Embryonic facial prominence (tissue), 1 donor: ENCODE results near the gene IMP3.

Experiments
- DNase-seq: peaks from one replicate; pipeline ENCODE4 v3.0.0-alpha.2; 2016; ENCODE audit errors: extremely low spot score

Gene IMP3

DNA sequence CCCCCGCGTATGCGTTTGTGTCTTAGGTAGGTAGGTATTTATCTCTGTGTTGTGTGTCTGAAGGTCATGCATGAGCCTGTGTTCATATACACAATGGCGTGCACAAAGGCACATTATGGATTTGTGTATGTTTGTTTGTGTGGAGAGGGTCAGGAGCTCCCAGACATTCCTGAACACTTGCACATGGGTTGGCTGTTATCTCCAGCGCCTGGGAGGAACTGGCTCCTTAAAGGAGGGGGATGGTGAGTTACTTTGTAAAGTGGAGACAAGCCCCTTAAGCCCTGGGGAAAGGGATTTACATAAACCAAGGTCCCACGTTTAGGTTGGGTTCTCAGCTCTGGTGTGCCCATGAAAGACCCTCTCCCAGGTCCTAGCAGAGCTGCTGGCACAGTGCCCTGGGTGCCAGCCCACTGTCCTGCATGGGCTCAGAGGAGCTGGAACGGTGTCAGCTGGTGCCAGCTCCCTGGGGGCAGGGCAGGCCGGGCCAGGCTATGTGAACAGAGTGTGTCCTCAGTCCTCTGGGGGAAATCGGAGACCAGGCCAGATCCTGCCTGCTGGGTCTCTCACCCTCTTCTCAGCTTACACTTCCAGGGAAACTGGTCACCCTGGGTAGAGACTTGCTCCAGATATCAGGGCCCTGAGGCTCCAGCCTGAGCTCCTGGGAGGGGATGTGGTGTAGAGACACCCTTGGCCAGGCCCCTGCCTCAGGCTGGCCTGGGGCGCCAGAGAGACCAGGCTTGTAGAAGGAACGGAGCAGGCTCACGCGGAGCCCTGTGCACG lies 32.8 kb upstream of the IMP3 start:
- no peak for DNase-seq

DNA sequence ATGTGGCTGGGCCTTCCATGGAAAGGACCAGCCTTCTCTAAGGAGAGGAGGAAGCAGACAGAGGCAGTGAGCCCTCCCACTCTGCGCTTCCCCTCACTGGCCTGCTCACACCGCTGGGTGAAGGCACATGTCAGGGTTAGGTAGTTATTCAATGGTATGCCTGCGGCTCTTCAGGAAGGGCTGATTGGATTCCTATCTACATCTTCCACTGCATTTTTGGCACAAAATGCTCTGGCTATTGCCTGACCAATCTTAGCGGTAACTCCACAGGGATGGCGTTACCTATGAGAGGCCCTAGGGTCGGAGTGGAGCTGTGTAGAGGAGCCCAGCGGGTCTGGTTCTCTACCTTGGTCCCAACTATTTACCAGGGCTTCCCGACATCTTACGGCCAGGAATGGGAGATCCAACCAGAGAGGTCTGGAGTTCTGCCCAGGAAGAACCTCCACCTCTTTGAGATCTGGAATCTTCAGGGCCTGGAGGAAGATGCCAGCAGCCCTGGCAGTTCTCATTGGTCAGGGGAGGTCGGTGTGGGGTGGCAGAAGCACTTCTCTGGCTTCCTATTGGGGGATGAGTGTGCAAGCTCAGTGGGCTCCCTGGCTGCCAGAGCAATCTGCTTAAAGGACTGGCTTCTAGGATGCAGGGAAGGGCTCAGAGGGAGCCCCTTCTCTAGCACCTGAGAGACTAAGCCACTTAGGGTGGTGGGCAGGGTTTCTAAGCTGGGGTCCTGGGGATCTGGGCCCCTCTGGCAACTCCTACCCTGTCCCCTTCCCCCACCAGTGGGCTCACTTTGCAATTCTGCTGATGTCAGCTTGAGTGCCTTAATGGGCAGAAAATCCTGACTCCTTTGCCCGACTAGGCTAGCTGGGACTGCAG lies 31.9 kb upstream of the IMP3 start:
- no peak for DNase-seq

DNA sequence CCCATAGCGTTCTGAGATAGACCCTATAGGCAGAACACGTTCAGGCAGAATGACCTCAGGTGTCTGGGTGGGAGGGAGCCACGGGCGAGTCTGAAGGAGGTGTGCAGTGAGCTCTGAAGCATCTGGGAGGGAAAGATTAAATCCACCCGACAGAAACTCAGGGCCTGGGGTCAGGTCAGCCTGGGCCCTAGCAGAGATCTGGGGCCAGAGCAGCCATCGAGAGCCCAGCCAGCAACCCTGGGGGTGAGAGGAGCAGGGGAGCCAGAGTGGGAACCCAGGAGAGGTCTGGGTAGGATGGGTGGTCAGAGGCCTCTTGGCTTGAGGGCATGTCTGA lies 29.8 kb upstream of the IMP3 start:
- no peak for DNase-seq

DNA sequence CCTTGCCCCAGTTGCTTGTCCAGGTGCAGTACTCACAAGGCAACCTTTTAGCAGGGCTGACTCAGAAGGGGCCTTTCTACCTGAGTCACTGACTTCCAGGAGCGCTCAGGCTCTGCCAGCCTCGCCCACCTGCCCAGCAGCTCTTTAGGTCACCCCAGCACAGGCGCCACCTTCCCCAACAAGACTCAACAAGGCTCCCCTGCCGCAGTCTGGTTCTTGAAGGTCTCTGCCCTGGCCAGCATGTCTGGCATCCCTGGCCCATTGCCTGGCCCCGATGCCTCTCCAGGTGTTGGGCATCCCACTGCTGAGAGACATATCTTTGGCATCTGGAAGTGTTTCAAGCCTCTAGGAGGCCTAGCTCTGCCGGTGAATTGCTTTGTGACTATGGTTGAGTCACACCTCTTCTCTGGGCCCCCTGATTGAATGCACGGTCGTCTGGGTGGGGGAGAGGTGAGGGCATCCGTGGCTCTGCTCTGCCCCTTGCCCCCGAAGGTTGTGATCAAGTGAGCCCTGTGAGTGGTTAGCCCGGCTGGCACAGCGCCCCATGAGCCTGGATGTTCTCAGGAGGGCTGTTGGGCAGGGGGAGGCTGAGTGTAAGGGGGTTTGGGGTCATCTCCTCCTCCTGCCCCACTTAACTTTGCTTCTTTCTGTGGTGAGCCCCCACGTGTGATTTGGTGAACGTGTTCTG lies 29.3 kb upstream of the IMP3 start:
- DNase-seq: no peak

DNA sequence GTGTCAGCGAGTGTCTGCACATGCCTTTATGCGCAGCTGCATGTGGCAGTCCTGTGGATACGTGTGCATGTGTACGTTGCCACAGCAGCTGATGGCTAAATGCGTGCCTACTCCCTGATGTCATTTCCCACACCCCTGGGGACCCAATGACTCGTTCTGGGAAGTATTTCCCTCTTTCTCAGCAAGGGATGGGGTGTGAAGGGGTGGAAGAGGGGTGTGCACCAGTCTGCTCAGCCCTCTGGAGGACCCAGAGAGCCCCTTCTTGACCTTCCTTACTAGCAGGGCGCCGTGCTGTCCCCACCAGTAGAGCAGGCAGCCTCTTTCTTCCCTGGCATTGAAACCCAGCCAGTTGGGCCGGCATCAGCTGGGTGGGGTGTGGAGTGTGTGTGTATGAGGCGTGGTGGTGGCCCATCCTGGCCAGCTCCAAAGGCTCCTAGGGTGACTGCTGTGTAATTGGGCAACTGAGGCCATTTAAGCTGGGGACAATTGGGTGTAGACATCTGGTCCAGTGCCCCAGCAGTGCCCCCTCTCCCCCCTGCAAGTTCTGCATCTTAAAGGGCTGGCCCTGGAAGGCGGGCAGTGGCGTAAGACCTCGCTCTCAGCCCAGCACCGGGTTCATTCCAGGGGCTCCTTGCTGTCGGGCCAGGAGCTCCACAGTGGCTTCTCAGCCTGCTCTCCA lies 26.9 kb upstream of the IMP3 start:
- no peak for DNase-seq

DNA sequence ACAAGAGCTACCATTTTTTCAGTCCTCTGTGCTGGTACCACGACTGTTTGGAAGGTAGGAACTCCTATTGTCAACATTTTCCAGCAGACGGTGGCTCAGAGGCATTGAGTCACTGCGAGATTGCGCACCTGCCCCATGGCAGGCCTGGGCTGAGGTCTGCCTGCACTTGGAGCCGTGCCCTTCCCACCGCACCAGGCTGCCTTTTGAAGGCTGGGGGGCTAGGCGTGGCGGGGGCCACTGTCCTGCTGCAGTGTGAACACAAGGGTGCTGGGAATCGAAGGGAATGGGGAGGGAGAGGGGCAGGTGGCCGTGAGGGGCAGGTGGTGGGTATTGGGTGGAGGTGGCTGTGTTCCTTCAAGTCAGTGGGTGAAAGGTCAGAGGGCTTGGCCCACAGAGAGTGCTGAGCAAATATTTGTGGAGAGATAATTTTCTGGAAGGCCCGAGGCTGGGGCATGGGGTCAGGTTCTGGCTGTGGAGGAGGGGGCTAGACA lies 24.0 kb upstream of the IMP3 start:
- DNase-seq: no peak

DNA sequence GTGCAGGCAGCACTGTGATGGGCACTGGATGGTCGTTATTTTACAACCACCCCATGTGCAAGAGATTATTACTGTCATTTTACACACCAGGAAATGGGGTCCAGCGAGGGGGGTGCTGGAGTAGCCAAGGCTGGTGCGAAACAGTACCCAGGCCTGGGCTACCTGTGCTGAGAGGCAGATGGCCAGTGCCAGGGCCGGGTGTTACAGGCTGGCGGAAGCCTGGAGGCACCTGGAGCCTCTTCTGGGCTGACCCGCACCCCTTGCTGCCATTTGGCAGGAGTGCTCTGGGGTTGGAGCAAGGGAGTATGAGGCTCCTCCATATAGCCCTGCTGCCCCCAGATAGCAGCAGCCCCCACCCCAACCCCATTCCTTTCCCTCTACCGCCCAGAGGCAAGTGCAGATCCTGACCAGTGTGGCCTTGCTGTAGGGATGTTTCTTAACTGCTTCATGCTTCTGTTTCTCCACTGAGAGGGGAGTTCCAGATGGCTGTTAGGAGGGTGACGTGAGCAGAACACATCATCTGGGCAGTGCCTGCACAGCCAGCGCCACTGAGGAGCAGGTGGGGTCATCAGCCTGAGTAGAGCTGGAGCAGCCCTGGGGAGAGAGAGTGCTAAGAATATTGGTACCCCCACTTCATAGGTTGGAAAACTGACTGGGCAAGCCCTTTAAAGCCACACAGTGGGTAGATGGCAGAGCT lies 22.9 kb upstream of the IMP3 start:
- DNase-seq: no peak

DNA sequence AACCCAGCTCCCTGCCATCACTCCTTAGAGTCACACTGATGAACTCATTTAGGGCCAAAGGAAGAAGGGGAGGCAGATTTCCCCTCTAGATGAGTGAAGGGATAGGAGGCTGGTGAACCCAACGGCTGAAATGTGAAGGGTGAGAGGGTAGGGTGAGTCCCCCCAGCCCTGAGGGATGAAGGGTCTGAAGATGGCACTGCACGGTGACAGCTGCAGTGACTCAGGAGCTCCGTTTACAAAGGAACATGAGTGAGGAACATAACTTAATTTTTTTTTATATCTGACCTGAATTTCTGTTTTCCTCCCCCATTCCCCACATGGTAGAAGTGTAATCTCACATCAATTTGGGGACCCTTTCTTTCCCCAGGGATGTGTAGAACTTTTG lies 21.7 kb upstream of the IMP3 start:
- DNase-seq: no peak

DNA sequence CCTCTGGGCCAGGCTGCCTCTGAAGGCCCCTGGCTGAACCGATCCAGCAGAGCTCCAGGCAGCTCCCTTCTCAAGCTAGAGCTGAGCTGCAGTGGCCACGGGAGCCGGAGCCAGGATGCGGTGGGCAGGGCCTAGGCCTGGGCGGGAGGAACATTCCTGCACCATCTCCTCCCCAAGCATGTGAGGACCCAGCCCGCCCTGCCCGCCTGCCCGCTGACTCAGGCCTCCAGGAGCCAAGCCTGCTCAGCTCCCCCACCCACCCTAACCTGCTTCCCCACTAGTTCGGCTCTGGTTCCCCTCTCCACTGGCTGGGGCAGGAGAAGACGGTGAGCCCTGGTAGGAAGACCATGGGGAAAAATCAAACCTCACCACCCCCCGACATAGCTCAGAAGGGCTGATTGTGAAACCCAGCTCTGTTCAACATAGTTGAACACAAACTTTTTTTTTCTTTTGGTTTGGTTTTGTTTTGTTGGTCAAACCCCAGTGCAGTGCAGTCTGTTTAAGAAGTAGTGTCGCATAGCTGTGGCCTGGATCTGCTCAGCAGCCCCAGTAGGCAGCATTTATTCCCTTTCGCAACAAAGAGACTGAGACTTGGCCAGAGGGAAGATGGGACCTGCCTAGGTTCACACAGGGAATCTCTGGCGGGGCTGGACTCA lies 21.2 kb upstream of the IMP3 start:
- no peak for DNase-seq

DNA sequence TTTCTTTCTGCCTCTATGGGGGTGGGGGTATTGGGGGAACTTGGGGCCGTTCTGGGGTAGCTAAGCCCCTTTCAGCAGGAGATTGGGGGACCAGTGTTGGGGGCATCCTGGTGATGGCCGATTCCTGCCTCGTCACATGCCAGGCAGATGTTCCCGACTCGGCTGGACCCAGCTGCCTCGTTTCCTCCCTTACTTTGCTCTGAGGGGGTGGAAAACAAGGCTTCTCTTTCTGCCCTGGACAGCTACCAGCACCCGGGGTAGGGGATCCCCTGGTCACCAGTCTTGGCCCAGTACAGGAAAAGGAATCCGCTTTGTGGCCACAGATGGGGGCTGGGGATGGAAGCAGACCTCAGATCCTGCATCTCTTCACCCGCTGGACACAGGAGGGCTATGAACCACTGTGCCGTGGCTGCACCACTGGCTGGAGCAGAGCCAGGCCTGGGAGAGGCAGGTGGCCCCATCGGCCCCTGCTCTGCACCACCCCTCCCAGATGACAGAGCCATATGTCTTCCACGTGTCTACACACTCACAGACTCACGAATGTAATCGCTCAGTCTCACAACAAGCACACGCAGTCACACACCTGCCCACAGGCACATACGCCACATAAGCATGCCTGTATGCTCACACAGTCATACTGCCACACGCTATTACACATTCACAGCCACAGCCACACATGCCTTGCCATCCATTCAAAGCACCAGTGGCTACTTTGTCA lies 20.1 kb upstream of the IMP3 start:
- no peak for DNase-seq

DNA sequence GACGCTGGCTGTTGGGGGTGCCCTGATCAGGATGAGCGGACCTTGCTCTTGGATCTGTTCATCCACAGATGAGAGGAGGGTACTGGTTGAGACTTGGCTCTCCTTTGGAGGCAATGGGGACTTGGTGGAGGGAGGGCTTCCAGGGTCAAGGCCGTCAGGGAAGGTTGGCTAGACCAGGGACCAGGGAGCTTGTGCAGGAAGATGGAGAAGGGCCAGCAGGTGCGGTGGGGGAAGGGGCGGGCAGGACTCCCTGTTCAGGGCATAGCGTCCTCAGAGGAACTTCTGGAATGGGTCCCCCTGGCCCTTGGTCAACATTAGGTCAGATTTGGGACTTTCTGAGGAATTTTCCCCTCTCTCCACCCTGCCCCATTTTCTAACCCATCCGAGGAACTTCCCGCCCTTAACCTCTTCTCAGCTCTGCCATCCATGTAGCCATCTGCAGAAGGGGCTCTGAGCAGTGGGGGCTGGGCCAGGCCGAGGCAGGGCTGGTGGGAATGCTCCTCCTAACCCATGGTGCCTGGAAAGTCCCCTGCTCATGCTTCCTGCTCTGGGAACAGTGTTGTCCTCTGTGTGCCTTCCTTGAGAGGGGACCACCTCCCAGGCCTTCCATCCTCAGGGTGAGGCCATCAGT lies 19.2 kb upstream of the IMP3 start:
- DNase-seq: no peak

DNA sequence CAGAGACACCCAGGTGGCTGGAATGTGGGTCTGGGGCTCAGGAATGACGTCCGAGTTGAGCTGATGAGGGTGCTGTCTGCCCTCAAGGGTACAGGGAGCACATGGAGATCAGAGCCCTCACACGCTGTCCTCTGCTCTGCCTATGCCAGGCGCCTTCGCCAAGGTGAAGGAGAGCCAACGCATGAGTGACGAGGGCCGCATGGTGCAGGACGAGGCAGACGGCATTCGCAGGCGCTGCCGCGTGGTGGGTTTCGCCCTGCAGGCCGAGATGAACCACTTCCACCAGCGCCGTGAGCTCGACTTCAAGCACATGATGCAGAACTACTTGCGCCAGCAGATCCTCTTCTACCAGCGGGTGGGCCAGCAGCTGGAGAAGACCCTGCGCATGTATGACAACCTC lies 16.8 kb upstream of the IMP3 start:
- no peak for DNase-seq

DNA sequence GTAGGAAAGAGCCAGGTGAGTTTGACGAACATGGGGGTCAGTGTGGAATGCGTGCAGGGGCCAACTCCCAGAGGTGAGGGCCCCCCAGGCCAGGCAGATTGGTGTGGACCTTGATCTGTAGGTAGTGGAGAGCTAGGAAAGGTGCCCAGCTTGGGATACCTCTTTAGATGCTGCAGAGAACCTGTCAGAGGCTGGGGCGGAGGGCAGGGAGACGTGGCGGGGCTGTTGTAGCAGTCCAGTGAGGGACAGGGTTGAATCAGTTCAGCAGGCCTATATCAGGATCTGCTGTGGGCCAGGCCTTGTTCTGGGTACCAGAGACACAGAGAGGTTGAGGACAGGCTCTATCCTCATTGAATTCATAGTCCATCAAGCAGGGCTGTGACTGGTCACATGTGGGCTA lies 16.3 kb upstream of the IMP3 start:
- DNase-seq: no peak

DNA sequence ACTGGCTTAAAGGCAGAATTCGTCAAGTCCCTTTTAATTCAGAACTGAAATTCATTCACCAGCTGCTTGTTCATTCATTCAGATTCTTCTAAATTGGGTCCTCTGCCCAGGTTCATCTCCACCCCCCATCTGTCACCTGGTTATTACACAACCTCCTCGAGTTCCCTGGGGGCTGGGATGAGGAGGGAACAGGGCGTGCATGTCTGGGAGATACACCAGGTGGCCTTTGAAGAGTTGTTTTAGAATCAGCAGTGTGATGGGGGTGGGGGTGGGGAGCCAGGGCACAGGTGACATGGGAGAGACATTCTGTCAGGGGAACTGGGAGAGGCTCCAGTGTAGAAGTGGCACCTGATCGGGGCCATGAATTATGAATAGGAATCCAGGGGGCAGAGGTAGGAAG lies 15.9 kb upstream of the IMP3 start:
- no peak for DNase-seq

DNA sequence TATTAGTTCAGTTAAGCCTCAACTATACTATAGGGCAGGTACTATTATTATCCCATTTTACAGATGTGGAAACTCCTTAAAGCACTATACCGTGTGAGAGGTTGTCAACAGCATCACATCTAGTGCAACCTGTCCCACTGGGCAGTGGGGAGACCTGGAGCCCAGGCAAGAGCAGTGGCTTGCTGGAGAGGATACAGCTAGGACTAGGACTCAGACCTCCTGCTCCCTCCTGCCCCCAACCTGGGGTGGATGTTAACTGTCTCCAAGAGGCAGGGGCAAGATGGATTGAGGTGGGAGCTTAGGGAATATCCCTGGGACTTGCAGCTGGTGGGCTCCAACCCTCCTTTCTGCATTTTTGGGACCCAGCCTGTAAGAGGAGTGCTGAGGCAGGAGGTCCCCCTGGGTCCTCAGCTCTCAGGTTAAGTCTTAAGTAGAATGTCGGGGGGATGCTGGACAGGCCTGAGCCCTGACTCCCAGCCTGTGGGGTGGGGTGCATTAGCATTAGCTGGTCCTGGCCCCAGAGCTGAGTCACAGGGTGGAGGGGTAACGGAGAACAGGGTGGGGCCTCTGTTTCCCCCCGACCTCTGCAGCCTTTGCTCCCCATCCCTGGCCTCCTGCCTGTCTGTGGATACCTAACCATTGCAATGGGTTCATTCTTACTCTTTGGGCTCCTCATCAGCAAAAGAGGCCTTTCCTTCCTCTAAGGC lies 14.3 kb upstream of the IMP3 start:
- DNase-seq: no peak

DNA sequence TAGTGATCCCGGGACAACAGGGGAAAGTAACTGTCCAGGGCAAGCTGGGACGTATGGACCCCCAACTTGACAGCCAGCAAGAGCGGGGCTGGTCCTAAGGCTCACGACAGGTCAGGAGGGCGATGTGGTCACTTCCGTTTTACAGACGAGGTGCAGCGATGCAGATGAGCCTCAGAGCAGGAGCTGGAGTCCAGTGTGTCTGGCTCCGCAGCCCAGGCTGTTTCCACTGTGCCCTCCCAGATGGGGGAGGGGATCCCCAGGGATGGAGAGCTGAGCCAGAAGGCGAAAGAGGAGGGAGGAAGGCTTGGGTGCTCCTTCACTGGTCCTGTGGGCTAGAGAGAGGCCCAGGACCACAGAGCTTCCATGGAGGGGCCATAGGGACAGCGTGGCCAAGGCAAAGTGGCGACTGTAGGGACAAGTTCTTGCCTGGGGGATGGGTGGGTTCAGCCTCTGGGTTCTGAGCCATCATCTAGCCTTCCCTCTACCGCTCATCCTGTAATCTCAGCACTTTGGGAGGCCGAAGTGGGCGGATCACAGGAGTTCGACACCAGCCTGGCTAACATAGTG lies 13.4 kb upstream of the IMP3 start:
- no peak for DNase-seq

DNA sequence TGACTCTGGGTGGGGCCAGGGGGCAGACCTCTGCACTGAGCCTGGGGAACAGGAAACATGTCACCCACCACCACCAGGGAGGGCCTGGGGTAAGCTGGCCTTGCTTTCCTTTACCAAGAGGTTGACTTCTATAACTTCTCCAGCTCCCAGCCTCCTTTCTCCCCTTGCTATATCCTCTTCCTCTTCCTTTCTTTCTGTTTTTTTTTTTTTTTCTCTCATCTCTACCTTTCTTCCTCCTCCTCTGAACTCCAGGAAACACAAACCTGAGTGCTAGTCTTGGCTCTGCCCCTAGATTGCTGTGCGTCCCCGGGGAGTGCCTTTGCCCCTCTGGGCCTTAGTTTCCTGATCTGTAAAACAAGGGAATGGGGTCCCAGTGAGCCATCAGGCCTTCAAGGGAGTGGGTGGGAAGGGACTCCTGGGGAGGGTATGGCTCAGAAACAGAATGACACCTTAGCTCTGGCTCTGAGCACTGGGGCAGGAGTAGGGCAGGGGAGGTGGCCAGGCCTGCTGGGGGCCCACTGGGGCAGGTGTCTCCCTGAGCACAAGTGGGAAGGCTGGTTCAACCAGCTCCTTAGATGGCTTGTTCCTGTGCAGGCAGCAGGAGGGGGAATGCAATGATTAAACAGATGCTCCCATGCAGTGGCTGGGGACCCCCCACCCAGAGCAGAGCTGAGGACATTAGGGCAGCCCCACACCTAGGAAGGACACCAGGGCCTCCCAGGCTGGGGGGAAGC lies 12.0 kb upstream of the IMP3 start:
- DNase-seq: no peak
